Kasumi-1 (cell line): ENCODE results near the gene AMBRA1.

Source experiments
- DNase-seq, 2 experiments: peaks; one replicate each; lab custom pipeline; 2025; lab: John Stamatoyannopoulos, UW

Gene AMBRA1

GRCh38 chr11:46533396-46534100 is 60.3 kb downstream of the AMBRA1 start:
- no peak for DNase-seq

- DNase-seq = no peak
Observed at GRCh38 chr11:46529928-46530574, 63.8 kb downstream of the AMBRA1 start.

- peak; percentile 40 to 51 for DNase-seq
Observed at GRCh38 chr11:46529095-46529905, 64.5 kb downstream of the AMBRA1 start.

- peak in 1 of 2 experiments; percentile 4 for DNase-seq
Observed at GRCh38 chr11:46528445-46529094, 65.3 kb downstream of the AMBRA1 start.

GRCh38 chr11:46527591-46528130 is 66.2 kb downstream of the AMBRA1 start:
- DNase-seq = no peak

GRCh38 chr11:46526216-46527215 is 67.3 kb downstream of the AMBRA1 start:
- peak; percentile 23 to 25 for DNase-seq

- DNase-seq = no peak
Observed at GRCh38 chr11:46524201-46524770, 69.5 kb downstream of the AMBRA1 start.

- no peak for DNase-seq
Observed at GRCh38 chr11:46523290-46523689, 70.5 kb downstream of the AMBRA1 start.

- DNase-seq = no peak
Observed at GRCh38 chr11:46522682-46523281, 71.0 kb downstream of the AMBRA1 start.

GRCh38 chr11:46521961-46522681 is 71.7 kb downstream of the AMBRA1 start:
- peak in 1 of 2 experiments; percentile 45 for DNase-seq

- no peak for DNase-seq
Observed at GRCh38 chr11:46520971-46521745, 72.7 kb downstream of the AMBRA1 start.

GRCh38 chr11:46519351-46519750 is 74.5 kb downstream of the AMBRA1 start:
- no peak for DNase-seq

- peak; percentile 54 to 69 for DNase-seq
Observed at GRCh38 chr11:46518928-46519327, 74.9 kb downstream of the AMBRA1 start.

- DNase-seq = no peak
Observed at GRCh38 chr11:46514370-46514769, 79.5 kb downstream of the AMBRA1 start.

GRCh38 chr11:46513934-46514342 is 79.9 kb downstream of the AMBRA1 start:
- peak; percentile 40 to 43 for DNase-seq

- DNase-seq = no peak
Observed at GRCh38 chr11:46512261-46512881, 81.5 kb downstream of the AMBRA1 start.

GRCh38 chr11:46511342-46511741 is 82.5 kb downstream of the AMBRA1 start:
- no peak for DNase-seq

- no peak for DNase-seq
Observed at GRCh38 chr11:46508360-46508759, 85.5 kb downstream of the AMBRA1 start.
